Muscle of arm (tissue), 14 donors: ENCODE results near the gene ABCA3. TPM values are rescaled to one million over a fixed set of nuclear protein-coding genes. Genes with fewer than 3 reads are reported as not detected.
"Not testable (repeated sequence)": the region's sequence is repeated elsewhere in the genome, so short reads cannot be mapped to it uniquely, and the experiment has no call there.

ENCODE experiments used
- DNase-seq: peaks from one replicate; pipeline ENCODE4 v3.0.0-alpha.2; 2013
- long read RNA-seq, 11 donors: transcript quantifications; one replicate each; lab custom pipeline, GENCODE V29; 2026
- polyA plus RNA-seq, 12 donors: library from polyadenylated mRNA; unstranded; fragments of 120-200 nt; gene quantifications; one replicate each; pipeline ENCODE4 v1.2.1, GENCODE V29; 2013; ENCODE audit not compliant: insufficient read length in 12 of 12

ABCA3 gene
- polyA plus RNA-seq, result 10 to 100 TPM in 11 of 12 donors, not detected in 1; 12.3 to 24.2 (median 14.4) TPM
- long read RNA-seq, donor 1, result 0 reads
- long read RNA-seq, donor 2, result 0 reads
- long read RNA-seq, donor 3, result 0 reads
- long read RNA-seq, donor 4, partial matches to known transcripts, result 5 of 5 reads
- long read RNA-seq, donor 4, other reads (novel, unspliced or antisense), result 0 of 5 reads
- long read RNA-seq, donor 5, partial matches to known transcripts, result 6 of 6 reads
- long read RNA-seq, donor 5, other reads (novel, unspliced or antisense), result 0 of 6 reads
- long read RNA-seq, donor 6, full-length matches to known transcripts, result 1 of 13 reads
- long read RNA-seq, donor 6, partial matches to known transcripts, result 12 of 13 reads
- long read RNA-seq, donor 6, other reads (novel, unspliced or antisense), result 0 of 13 reads
- long read RNA-seq, donor 7, result 0 reads
- long read RNA-seq, donor 8, full-length matches to known transcripts, result 2 of 2 reads
- long read RNA-seq, donor 8, partial matches to known transcripts, result 0 of 2 reads
- long read RNA-seq, donor 8, other reads (novel, unspliced or antisense), result 0 of 2 reads
- long read RNA-seq, donor 9, result 0 reads
- long read RNA-seq, donor 10, full-length matches to known transcripts, result 2 of 11 reads
- long read RNA-seq, donor 10, partial matches to known transcripts, result 9 of 11 reads
- long read RNA-seq, donor 10, other reads (novel, unspliced or antisense), result 0 of 11 reads
- long read RNA-seq, donor 11, result 0 reads

DNA sequence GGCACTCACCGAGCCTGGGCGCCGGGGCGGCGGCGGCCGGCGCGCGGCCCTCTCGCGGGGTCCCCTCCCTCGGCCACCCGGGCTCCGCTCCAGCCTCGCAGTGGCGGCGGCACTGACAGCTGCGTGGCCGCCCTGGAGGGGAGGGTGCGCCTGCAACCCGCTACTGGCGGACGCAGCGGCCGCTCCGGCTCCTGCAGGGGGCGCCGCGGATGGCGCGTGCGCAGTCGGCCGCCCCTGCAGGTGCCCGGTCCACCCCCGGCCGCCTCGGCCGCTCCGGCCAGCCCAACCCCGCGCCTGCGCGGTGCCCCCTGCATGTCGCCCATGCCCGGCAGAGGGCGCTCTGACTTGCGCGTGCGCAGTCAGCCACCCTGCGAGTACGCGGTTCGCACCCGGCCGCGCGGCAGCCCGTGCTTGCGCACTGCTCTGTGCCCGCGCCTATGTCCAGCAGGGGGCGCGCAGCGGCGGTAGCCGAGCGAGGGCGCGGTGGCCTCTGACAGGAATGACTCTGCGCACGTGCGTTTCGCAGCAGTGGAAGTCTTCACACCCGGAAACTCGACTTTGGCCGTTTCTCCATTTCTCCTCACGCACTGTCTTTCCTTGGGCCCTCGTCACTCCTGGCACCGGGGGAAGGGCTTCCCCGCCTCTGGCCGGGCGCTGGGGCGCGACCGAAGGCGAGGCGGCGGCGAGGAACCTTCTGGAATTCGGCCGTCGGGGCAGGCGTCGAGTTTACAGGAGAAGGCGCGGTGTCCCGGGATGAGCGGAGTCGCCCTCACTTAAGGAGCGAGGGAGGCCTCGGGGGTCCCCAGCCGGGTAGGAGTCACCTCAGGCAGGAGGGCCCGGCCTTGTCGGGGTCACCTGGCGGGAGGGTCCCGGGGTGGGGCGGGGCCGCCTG lies at the start of gene ABCA3:
Gene ABCA3 (minus strand): TSS at position 165 of the 892 bp plus-strand sequence. CDS start 14,262 bp downstream, outside the sequence.
- DNase-seq, result peak; percentile 98

DNA sequence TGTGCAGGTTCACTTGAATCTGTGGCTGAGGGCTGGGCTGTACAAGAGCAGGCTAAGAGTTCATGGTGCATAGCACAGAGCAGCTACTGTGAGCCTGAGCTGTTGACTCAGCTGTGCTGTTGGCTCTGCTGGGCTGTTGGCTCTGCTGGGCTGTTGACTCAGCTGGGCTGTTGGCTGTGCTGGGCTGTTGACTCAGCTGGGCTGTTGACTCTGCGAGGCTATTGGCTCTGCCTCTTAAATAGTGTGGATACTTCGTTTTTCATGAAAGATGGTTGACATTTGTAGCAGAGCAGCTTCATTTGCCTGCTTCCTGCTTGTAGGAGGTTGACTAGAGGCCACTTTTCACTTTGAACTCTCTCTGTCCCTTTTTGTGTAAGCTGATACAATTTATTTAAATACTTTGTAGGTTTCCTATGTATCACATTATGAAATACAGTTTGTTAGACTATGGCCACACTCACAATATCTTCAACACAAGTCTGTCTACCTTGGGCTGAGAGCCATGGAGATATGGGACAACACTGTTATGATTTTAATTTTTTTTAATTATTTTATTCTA lies 48.4 kb upstream of the ABCA3 start:
- no peak for DNase-seq

DNA sequence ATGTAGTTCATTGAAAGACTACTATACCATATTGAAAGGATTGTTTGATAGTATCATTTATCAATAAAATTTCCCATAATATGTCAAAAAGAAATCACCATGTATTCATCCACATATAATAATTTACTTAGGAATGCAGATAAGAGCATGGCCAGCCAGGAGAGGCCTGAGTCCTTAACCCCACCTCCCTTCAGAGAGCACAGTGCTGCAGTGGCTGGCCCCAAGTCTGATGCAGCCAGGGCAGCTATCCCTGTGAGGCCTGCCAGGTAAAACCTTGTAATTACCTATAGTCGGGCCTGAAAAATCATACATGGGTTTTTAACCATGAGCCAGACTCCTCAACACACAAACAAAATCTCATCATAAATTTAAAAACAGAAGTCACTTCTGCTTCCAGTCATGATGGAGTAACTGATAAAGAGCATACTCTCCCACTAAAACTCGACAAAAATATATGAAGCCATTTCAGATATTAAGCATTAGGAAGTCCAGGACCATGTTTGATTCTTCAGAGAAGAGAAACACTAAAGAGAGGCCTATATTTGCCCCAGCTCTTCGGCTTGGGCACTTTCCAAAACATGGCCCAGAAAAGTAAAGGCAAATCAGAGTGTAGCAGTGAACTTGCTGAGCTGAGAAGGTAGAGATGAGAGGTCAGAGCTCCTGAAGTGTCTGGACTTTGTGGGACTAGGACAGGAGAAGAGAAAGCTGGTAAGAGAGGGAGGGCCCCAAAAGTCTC lies 47.8 kb upstream of the ABCA3 start:
- DNase-seq, result no peak

DNA sequence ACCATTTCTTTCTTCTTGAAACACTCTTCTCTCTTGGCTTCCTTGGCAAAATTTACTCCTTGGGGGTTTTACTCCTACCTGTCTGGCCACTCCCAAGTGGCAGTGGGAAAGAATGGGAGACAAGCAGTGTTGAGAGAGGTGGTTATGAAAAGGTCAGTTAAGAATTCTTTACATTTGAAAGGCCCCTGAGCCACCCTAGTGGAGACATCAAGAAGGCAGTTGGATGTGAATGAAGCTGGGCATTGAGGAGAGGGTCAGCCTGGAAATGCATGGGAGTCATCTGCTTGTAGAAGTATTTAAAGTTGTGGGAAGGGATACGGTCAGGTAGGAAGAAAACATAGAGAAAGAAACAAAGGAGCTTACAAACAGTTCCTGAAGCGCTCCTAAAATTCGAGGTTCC lies 46.5 kb upstream of the ABCA3 start:
- DNase-seq, result no peak

DNA sequence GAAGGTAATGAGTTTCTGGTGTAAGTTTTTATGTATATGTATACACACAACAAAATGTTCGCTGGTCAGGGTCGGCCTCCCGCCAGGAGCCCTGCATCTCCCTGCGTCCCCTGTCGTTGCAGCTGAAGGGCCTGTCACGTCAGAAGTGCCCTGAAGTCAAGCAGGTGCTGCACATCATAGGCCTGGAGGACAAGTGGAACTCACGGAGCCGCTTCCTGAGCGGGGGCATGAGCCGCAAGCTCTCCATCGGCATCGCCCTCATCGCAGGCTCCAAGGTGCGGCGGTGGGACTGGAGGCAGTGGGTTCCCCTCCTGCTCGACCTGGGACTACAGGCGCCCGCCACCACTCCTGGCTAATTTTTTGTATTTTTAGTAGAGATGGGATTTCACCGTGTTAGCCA lies 45.5 kb upstream of the ABCA3 start:
- not testable (repeated sequence) for DNase-seq

DNA sequence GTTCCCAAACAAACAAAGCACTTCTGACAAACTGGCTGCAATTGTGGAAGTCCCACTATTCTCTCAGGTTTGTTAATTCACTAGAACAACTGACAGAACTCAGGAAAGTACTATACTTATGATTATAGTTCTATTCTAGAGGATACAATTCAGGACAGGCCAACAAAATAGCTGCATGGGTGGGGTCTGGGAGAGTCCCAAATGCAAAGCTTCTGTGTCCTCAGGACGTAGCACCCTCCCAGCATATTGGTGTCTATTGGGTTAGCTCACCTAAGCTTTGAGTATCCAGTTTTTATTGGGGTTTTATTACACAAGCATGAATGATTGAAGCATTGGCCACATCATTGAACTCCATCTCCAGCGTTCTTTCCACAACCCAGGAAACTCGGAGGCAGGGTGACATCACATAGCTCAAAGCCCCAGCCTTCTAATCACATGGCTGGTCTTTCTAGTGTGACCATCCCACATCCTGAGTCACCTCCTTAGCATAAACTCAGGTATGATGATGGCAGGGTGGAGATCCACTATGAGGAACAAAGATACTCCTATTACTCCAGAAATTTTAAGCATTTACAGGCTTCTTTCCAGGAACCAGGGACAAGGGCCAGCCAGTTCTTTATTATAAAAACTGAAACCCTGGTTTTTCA lies 44.8 kb upstream of the ABCA3 start:
- no peak for DNase-seq

DNA sequence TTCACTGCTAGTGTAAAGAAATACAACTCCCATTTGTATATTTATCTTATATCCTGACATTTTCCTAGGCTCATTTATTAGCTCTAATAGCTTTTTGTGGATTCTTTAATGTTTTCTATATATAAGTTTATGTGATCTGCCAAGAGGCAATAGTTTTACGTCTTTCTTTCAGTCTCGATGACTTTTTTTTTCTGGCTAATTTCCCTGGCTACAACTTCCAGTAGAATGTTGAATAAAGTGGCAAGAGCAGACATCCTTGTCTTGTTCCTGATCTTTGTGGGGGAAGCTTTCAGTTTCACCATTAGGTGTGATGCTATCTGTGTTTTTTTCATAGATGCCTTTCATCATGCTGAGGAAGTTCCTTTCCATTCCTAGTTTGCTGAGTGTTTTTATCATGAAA lies 43.9 kb upstream of the ABCA3 start:
- DNase-seq, result no peak

DNA sequence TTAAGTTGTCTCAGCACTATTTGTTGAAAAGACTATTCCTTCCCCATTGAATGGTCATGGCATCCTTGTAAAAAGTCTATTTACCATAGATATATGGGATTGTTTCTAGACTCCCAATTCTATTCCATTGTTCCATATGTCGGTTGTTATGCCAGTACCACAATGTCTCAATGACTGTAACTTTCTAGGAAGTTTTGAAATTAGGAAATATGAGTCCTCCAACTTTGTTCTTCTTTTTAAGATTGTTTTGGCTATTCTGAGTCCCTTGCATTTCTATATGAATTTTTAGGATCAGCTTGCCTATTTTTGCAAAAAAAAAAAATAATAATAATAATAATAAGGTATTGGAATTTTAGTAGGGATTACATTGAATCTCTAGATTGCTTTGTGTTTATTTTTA lies 43.0 kb upstream of the ABCA3 start:
- no peak for DNase-seq

DNA sequence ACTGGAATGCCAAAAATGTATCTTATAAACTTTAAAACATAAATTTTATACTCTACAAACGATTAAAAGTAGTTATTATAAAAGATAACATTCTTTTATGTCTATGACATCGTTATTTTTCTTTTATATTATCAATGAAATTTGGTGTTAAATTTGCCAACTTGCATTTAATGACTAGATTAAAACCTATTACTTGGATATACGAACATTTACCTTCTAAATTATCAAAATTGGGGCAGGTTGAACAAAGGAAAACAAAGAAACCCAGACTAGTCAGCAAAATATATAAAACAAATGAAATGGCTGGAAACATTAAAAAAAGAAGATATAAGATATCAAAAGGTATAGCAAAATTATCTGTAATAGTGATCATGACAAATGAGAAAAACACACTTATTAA lies 34.1 kb upstream of the ABCA3 start:
- DNase-seq, result no peak

DNA sequence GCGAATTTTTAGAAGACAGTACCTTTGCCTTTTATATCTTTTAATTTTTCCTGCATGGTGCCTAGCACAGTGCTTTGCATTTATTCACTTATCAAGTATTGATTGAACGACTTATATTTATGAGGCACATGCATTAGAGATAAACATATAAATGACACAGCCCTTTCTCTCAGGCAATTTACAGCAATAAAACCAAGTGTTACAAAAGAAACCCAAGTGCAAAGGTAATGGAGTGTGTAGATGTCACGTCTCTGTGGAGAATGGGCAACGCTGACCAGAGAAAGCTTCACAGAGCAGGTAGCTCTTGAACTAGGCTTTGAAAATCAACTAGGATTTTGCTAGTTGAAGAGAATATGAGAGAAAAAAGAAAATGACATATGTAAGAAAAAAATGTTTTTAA lies 32.6 kb upstream of the ABCA3 start:
- no peak for DNase-seq

DNA sequence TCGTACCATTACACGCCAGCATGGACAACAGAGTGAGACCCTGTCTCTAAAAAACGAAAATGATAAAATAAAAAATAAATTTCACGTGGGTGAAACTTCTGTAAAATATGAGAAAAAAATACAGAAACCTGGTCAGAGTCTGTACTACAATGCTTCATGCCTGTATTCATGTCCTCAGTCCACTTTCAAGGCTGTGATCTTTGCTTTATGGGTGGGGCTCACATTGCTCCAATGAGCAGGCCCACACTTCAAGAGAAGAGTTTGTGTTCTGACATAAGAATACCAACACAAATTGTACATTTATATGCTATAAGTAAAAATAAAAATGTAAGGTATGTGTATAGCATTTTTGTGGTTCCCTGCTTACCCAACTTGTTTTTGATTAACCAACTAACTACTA lies 32.2 kb upstream of the ABCA3 start:
- DNase-seq, result no peak

DNA sequence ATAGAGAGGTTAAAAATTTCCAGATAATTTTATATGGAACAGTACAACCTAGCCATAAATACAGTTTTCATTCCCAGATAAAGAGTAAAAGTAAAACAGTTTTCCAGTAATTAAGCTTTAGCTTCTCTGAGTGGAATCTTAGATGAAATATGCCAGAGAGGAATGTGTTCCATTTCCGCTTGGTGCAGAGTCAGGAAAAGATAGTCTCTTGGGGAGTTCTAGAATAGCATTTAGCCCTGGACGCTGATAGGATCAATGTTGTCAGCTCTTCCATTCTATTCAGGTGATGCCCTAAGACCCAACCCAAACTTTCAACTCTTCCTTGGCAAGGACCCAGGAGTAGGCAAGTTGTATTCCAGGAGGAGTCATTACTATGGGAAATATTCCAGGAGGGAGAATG lies 30.9 kb upstream of the ABCA3 start:
- DNase-seq, result no peak

DNA sequence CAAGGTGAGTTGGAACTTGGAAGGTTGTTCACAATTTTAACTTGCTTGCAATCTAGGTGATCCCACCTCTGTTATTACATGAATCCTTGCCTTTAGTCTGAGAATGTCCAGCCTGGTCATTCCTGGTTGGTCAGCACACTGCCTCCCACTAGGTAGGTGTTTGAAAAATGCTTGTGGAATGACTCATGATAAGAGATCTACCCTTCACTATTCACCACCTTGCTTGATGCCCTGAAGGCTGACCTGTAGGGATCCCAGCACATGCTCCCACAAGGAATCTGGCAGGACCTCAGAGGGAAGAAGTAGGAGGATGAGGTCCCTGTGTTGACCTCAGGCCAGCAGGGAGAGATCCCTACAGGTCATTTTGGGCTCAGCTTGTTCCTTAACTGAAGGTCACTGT lies 30.2 kb upstream of the ABCA3 start:
- no peak for DNase-seq

DNA sequence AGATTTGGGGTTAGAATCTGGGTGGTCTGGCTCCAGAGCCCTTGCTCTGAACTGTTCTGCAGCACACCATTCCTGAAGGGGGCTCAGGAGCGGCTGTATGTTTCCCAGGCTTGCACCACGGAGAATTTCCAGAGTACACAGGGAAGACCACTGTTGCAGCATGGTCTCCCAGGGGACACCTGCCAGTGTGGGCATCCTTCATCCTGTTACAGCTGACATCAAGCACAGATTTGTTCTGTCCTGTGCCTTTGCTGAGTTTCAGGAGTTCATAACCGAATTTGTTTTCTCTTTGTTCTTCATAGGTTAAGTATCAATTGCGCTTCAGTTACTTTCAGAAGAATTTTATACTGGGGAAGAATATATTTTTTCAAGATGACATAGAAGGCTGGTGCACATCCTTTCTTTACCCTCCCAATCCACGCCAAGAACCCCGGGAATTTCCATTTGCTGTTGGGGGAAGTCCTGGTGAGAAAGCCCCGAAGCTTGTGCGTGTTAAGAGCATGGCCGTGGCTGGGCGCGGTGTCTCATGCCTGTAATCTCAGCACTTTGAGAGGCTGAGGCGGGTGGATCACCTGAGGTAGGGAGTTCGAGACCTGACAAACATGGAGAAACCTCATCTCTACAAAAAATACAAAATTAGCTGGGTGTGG lies 26.3 kb upstream of the ABCA3 start:
- DNase-seq, result no peak

DNA sequence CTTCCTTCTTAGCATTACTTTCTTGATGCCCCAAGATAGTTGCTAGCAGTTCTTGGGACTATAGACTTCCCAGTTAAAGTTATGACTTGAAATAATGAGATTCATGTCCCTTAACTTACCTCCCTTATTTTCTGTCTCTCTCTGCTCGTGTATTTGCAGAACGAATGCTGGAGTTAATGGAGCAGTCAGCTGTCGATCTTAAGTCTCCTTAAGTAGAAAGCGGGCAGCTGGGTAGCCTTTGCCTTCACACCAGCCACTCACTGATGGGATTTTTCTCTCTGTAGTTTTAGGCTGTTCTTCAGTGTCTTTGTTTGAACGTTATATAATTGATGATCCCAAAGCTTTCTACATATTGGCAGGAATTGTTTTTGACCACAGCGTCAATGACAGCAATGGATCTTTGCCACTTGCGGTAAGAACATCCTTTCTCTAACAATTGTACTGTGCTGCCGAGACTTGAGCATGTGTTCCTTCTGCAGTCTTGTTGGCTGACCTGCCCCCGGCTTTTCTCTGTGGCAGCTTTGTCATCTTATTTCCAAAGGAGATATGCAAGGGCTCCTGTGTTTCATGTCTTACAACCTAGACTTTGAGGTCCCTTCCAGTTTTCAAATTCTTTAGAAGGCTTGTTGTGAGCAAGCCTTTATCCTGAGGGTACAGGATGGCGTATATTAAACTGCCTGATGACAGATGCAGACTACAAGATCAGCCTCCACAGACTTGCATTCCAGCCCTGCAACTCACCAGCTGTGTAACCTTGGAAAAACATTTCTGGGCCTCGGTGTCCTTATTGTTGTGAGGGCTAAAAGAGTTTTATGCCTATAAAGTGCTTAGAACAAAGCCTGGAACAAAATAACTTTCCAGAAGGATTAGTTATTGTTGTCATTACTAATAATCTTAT lies 25.1 kb upstream of the ABCA3 start:
- DNase-seq, result no peak

DNA sequence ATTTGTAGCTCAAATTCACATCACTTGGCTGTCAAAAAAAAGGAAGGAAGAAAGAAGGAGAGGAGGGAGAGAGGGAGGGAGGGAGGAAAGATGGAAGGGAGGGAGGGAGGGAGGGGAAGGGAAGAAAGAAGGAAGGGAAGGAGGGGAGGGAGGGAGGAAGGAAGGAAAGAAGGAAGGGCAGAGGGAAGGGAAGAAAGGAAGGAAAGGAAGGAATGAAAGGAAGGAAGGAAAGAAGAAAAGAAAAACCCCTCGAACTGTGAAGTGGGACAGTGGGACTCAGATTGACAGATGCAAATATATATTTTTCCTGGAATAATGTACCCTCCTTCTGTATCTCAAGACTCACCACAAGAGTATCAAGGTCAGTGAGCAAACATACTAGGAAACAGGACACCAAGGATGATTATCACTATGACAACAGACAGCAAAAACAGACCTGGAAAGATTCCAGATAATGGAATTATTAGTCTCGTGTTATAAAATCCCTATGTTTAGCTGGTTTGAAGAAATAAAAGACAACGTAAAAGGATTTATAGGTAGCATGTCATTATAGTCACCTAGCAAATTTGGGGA lies 24.2 kb upstream of the ABCA3 start:
- DNase-seq, result no peak

DNA sequence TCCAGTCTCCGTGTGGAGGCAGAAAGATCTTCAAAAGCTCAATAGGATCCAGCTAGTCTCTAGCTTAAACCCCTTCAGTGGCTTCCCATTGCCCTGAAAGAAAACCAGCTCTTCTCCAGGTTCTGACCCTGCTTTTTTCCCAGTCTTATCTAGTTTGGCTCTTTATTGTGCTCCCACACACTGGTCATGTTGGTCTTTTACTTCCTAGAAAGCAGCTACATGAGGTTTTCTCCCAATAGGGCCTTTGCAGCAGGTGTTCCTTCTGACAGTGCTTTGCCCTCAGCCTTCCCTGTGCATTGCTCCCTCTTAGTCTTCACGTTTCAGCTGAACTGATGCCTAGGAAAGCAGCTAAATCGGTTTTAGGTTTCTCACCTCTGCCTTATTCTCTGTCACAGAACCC lies 21.7 kb upstream of the ABCA3 start:
- DNase-seq, result no peak

DNA sequence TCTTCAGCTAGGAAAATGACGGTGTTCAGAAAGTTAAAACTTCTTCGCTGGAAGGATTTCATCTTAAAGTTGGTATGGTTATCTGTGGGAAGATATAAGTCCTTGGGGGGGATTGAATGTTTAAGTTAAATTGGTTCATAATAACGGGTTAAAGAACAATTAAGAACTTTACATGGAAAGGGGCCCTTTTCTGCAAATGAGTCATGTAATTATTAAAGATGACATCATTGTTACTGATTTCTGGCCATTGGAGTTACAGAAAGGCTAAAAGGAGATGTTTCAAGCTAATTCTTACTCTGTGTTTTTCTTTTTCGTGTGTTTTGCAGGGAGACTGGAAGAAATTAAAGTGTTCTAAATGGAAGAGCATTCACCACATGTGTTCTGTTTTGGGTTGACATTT lies 20.6 kb upstream of the ABCA3 start:
- DNase-seq, result no peak

DNA sequence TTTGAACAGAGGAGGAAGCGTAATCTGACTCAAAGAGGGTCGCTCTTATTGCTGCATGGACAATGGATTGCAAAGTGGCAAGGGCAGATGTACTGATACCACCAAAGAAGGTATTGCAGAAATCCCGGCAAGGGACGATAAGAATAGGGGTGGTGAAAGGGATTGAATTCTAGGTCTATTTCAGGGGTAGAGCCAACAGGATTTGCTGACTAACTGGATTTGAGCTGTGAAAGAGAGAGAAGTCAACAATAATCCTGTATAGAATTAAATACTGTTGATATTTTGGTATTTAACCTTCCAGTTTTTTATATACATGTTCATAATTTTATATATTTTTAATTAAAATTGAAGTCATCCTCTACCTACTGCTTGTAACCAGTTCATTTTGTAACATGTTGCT lies 19.4 kb upstream of the ABCA3 start:
- DNase-seq, result no peak
